Measurements from ENCODE around the gene GALNT6. TPM values are rescaled to one million over a fixed set of nuclear protein-coding genes. Genes with fewer than 3 reads are reported as not detected.

GALNT6 gene
- total RNA-seq, 2 experiments from 2014 or later, result 17.8 to 18.6 TPM

Other genes with a start within 250 kb of the GALNT6 start
- gene TFCP2, start 218.3 kb downstream of the GALNT6 start, total RNA-seq, result 10 to 100 TPM; 34.3 to 35.9 TPM
- 1 to 10 TPM; 4.1 to 4.8 TPM for gene POU6F1, start 173.3 kb downstream of the GALNT6 start, total RNA-seq
- gene DAZAP2, start 152.6 kb downstream of the GALNT6 start, total RNA-seq, result 100 to 1,000 TPM; 247 TPM
- gene SMAGP, start 121.0 kb downstream of the GALNT6 start, total RNA-seq, result 1 to 10 TPM; 1.8 to 3.1 TPM
- 100 to 1,000 TPM; 206 to 214 TPM for gene BIN2, start 67.2 kb downstream of the GALNT6 start, total RNA-seq
- gene CELA1, start 44.7 kb downstream of the GALNT6 start, total RNA-seq, result not detected
- gene SLC4A8, start 33.4 kb upstream of the GALNT6 start, total RNA-seq, result 1 to 10 TPM; 5.2 to 5.4 TPM
- under 1 TPM; 0.33 to 0.58 TPM for gene SCN8A, start 199.8 kb upstream of the GALNT6 start, total RNA-seq

Measured in activated CD4-positive, alpha-beta memory T cell treated with anti-CD3 and anti-CD28 coated beads, Interleukin-2, amount 10 ng/mL, durations not matched to agents 7 days and 5 days (primary cell).